ENCODE results near the gene GALNT10.

The GALNT10 gene

GRCh38 chr5:154296525-154297159 lies 106.1 kb downstream of the GALNT10 start:
- no peak for DNase-seq (ENCODE audit: low read depth, low spot score)
- Histone ChIP-seq H3K4me3 (ENCODE audit: insufficient read length, low read depth) (no peak overlapping the region), H3K9ac (ENCODE audit: insufficient read length, low read depth) (no peak overlapping the region), H3K4me1 (ENCODE audit: insufficient read depth, insufficient read length) (no peaks in the 10 kb centered on the region), H3K9me3 (ENCODE audit: insufficient read depth, low read length) (no peaks in the 10 kb centered on the region), H3K36me3 (ENCODE audit: insufficient read depth, insufficient read length, low read length) (peaks cover 40% of the 10 kb centered on the region), H3K27me3 (ENCODE audit: insufficient read depth, insufficient read length) (no peaks in the 10 kb centered on the region)
- TF ChIP-seq SUZ12 (IDR thresholded peaks at IDR 0.05; ENCODE audit: extremely low read depth, insufficient read depth, insufficient read length) = no peak
- TF ChIP-seq YY1 (IDR thresholded peaks at IDR 0.05; ENCODE audit: insufficient read depth, insufficient read length) = no peak
- no peak for TF ChIP-seq ZNF274 (IDR thresholded peaks at IDR 0.05; ENCODE audit: low read depth, low read length)

GRCh38 chr5:154298065-154298464 lies 107.5 kb downstream of the GALNT10 start:
- no peak overlapping the region for H3K4me3 ChIP-seq (ENCODE audit: insufficient read length, low read depth)
- DNase-seq (ENCODE audit: low read depth, low spot score) = no peak
- no peaks in the 10 kb centered on the region for H3K27me3 ChIP-seq (ENCODE audit: insufficient read depth, insufficient read length)
- H3K36me3 ChIP-seq (ENCODE audit: insufficient read depth, insufficient read length, low read length) = peaks cover 44% of the 10 kb centered on the region
- TF ChIP-seq YY1 (IDR thresholded peaks at IDR 0.05; ENCODE audit: insufficient read depth, insufficient read length) = no peak
- no peak for TF ChIP-seq SUZ12 (IDR thresholded peaks at IDR 0.05; ENCODE audit: extremely low read depth, insufficient read depth, insufficient read length)
- no peak for TF ChIP-seq ZNF274 (IDR thresholded peaks at IDR 0.05; ENCODE audit: low read depth, low read length)
- no peaks in the 10 kb centered on the region for H3K4me1 ChIP-seq (ENCODE audit: insufficient read depth, insufficient read length)
- H3K9ac ChIP-seq (ENCODE audit: insufficient read length, low read depth) = no peak overlapping the region
- H3K9me3 ChIP-seq (ENCODE audit: insufficient read depth, low read length) = no peaks in the 10 kb centered on the region

- peaks cover 35% of the 10 kb centered on the region for H3K36me3 ChIP-seq (ENCODE audit: insufficient read depth, insufficient read length, low read length)
- H3K9me3 ChIP-seq (ENCODE audit: insufficient read depth, low read length) = 0 out of 2 replicates have a peak, but pooled peaks cover 8% of the 10 kb centered on the region
- DNase-seq (ENCODE audit: low read depth, low spot score) = no peak
- no peak for TF ChIP-seq SUZ12 (IDR thresholded peaks at IDR 0.05; ENCODE audit: extremely low read depth, insufficient read depth, insufficient read length)
- TF ChIP-seq ZNF274 (IDR thresholded peaks at IDR 0.05; ENCODE audit: low read depth, low read length) = no peak
- TF ChIP-seq YY1 (IDR thresholded peaks at IDR 0.05; ENCODE audit: insufficient read depth, insufficient read length) = no peak
- H3K9ac ChIP-seq (ENCODE audit: insufficient read length, low read depth) = no peak overlapping the region
- H3K27me3 ChIP-seq (ENCODE audit: insufficient read depth, insufficient read length) = no peaks in the 10 kb centered on the region
- no peaks in the 10 kb centered on the region for H3K4me1 ChIP-seq (ENCODE audit: insufficient read depth, insufficient read length)
- H3K4me3 ChIP-seq (ENCODE audit: insufficient read length, low read depth) = no peak overlapping the region
These were observed 109.8 kb downstream of the GALNT10 start for GRCh38 chr5:154300207-154300883.

- no peak overlapping the region for H3K9ac ChIP-seq (ENCODE audit: insufficient read length, low read depth)
- peaks cover 27% of the 10 kb centered on the region for H3K36me3 ChIP-seq (ENCODE audit: insufficient read depth, insufficient read length, low read length)
- H3K27me3 ChIP-seq (ENCODE audit: insufficient read depth, insufficient read length) = no peaks in the 10 kb centered on the region
- 0 out of 2 replicates have a peak, but pooled peaks cover 8% of the 10 kb centered on the region for H3K9me3 ChIP-seq (ENCODE audit: insufficient read depth, low read length)
- H3K4me1 ChIP-seq (ENCODE audit: insufficient read depth, insufficient read length) = no peaks in the 10 kb centered on the region
- TF ChIP-seq YY1 (IDR thresholded peaks at IDR 0.05; ENCODE audit: insufficient read depth, insufficient read length) (no peak), SUZ12 (IDR thresholded peaks at IDR 0.05; ENCODE audit: extremely low read depth, insufficient read depth, insufficient read length) (no peak), ZNF274 (IDR thresholded peaks at IDR 0.05; ENCODE audit: low read depth, low read length) (no peak)
- H3K4me3 ChIP-seq (ENCODE audit: insufficient read length, low read depth) = no peak overlapping the region
- DNase-seq (ENCODE audit: low read depth, low spot score) = no peak
These were observed 111.2 kb downstream of the GALNT10 start for GRCh38 chr5:154301726-154302125.

GRCh38 chr5:154302161-154302560 lies 111.6 kb downstream of the GALNT10 start:
- Histone ChIP-seq H3K9ac (ENCODE audit: insufficient read length, low read depth) (no peak overlapping the region), H3K36me3 (ENCODE audit: insufficient read depth, insufficient read length, low read length) (peaks cover 24% of the 10 kb centered on the region), H3K9me3 (ENCODE audit: insufficient read depth, low read length) (0 out of 2 replicates have a peak, but pooled peaks cover 8% of the 10 kb centered on the region), H3K4me1 (ENCODE audit: insufficient read depth, insufficient read length) (no peaks in the 10 kb centered on the region), H3K27me3 (ENCODE audit: insufficient read depth, insufficient read length) (no peaks in the 10 kb centered on the region), H3K4me3 (ENCODE audit: insufficient read length, low read depth) (no peak overlapping the region)
- no peak for DNase-seq (ENCODE audit: low read depth, low spot score)
- TF ChIP-seq ZNF274 (IDR thresholded peaks at IDR 0.05; ENCODE audit: low read depth, low read length) = no peak
- TF ChIP-seq SUZ12 (IDR thresholded peaks at IDR 0.05; ENCODE audit: extremely low read depth, insufficient read depth, insufficient read length) = no peak
- TF ChIP-seq YY1 (IDR thresholded peaks at IDR 0.05; ENCODE audit: insufficient read depth, insufficient read length) = no peak

GRCh38 chr5:154303133-154303532 lies 112.6 kb downstream of the GALNT10 start:
- Histone ChIP-seq H3K27me3 (ENCODE audit: insufficient read depth, insufficient read length) (no peaks in the 10 kb centered on the region), H3K4me1 (ENCODE audit: insufficient read depth, insufficient read length) (no peaks in the 10 kb centered on the region), H3K4me3 (ENCODE audit: insufficient read length, low read depth) (no peak overlapping the region), H3K9me3 (ENCODE audit: insufficient read depth, low read length) (0 out of 2 replicates have a peak, but pooled peaks cover 8% of the 10 kb centered on the region), H3K36me3 (ENCODE audit: insufficient read depth, insufficient read length, low read length) (peaks cover 16% of the 10 kb centered on the region), H3K9ac (ENCODE audit: insufficient read length, low read depth) (no peak overlapping the region)
- TF ChIP-seq SUZ12 (IDR thresholded peaks at IDR 0.05; ENCODE audit: extremely low read depth, insufficient read depth, insufficient read length) = no peak
- no peak for TF ChIP-seq ZNF274 (IDR thresholded peaks at IDR 0.05; ENCODE audit: low read depth, low read length)
- TF ChIP-seq YY1 (IDR thresholded peaks at IDR 0.05; ENCODE audit: insufficient read depth, insufficient read length) = no peak
- DNase-seq (ENCODE audit: low read depth, low spot score) = no peak

Data from NT2/D1 (cell line).